HEK293 (cell line): ENCODE data around the gene WDR35.

Source experiments
- CTCF ChIA-PET: fragments of 350-600 bp; formaldehyde crosslinking; extraction: SDS; loops from one replicate; lab custom pipeline; 2021; ENCODE audit warnings: antibody characterized with exemption; lab: Yijun Ruan, JAX
- POLR2A ChIA-PET: fragments of 300-600 bp; formaldehyde crosslinking; extraction: SDS; loops from one replicate; lab custom pipeline; 2020; ENCODE audit warnings: antibody characterized with exemption, inconsistent platforms; lab: Yijun Ruan, JAX
- H3K27ac ChIP-seq: fragments of 200-500 bp; sonication (Bioruptor generic); 2 replicates; pipeline ENCODE4 v1.5.1; 2014; ENCODE audit warnings: low read depth, low read length, control low read depth, inconsistent platforms; ENCODE audit errors: extremely low read depth
- H3K36me3 ChIP-seq, 2 experiments: fragments of 200-500 bp in 1 of 2; sonication (Bioruptor generic) in 1 of 2; 1 replicate in 1 of 2; 2 replicates in 1 of 2; pipeline ENCODE4 v1.5.1; 2014 to 2017; ENCODE audit warnings: inconsistent platforms in 2 of 2, low read length in 2 of 2; ENCODE audit not compliant: control insufficient read depth in 2 of 2, insufficient read depth in 1 of 2
- H3K4me1 ChIP-seq: fragments of 200-500 bp; sonication (Bioruptor generic); 2 replicates; pipeline ENCODE4 v1.5.1; 2014; ENCODE audit warnings: mild to moderate bottlenecking, low read length, inconsistent platforms; ENCODE audit not compliant: control insufficient read depth, insufficient read depth
- H3K4me3 ChIP-seq: 2 replicates; pipeline ENCODE4 v1.5.1; 2011; ENCODE audit warnings: low read depth, mild to moderate bottlenecking, control low read depth, low read length, moderate library complexity
- H3K9me3 ChIP-seq: fragments of 200-500 bp; sonication (Bioruptor generic); 2 replicates; pipeline ENCODE4 v1.5.1; 2014; ENCODE audit warnings: low read depth, low read length, inconsistent platforms; ENCODE audit not compliant: control insufficient read depth, insufficient read depth
- GLI4 ChIP-seq: fragments of 450-650 bp; formaldehyde crosslinking; IDR thresholded peaks from 2 replicates; pipeline ENCODE4 v1.5.1; 2016; ENCODE audit warnings: missing biosample characterization, missing genetic modification characterization
- HOXD13 ChIP-seq: sonication (generic); formaldehyde crosslinking; IDR thresholded peaks from 2 replicates; pipeline ENCODE4 v1.8.0; 2022; ENCODE audit warnings: missing genetic modification reagents, borderline replicate concordance
- MEIS1 ChIP-seq: sonication (generic); formaldehyde crosslinking; IDR thresholded peaks from 2 replicates; pipeline ENCODE4 v1.8.1; 2022; ENCODE audit warnings: missing genetic modification reagents, mild to moderate bottlenecking, borderline replicate concordance
- MZF1 ChIP-seq: fragments of 450-650 bp; formaldehyde crosslinking; IDR thresholded peaks from 2 replicates; pipeline ENCODE4 v1.5.1; 2017; ENCODE audit warnings: missing biosample characterization, missing genetic modification characterization, borderline replicate concordance
- RBAK ChIP-seq: fragments of 450-650 bp; formaldehyde crosslinking; IDR thresholded peaks from 2 replicates; pipeline ENCODE4 v1.5.1; 2016; ENCODE audit warnings: missing biosample characterization, missing genetic modification characterization
- REPIN1 ChIP-seq: fragments of 450-650 bp; formaldehyde crosslinking; IDR thresholded peaks from 2 replicates; pipeline ENCODE4 v1.5.1; 2017; ENCODE audit warnings: missing biosample characterization, missing genetic modification characterization, low read depth
- SCRT2 ChIP-seq: fragments of 450-650 bp; formaldehyde crosslinking; IDR thresholded peaks from 2 replicates; pipeline ENCODE4 v1.5.1; 2016; ENCODE audit warnings: missing biosample characterization, missing genetic modification characterization
- SETDB1 ChIP-seq: IDR thresholded peaks from one replicate; pipeline ENCODE4 v1.6.1; 2017; ENCODE audit warnings: mild to moderate bottlenecking, low read length, moderate library complexity, mixed read lengths; ENCODE audit not compliant: insufficient read length
- TCF7L2 ChIP-seq: IDR thresholded peaks from 2 replicates; pipeline ENCODE4 v1.6.1; 2011; ENCODE audit warnings: low read depth, mild to moderate bottlenecking, inconsistent platforms, low read length, moderate library complexity, borderline replicate concordance
- ZEB2 ChIP-seq: fragments of 450-650 bp; formaldehyde crosslinking; IDR thresholded peaks from 2 replicates; pipeline ENCODE4 v1.5.1; 2016; ENCODE audit warnings: missing biosample characterization, missing genetic modification characterization
- ZFP3 ChIP-seq: fragments of 450-650 bp; formaldehyde crosslinking; IDR thresholded peaks from 2 replicates; pipeline ENCODE4 v1.5.1; 2016; ENCODE audit warnings: low read depth, missing biosample characterization, missing genetic modification characterization
- ZNF16 ChIP-seq: fragments of 450-650 bp; formaldehyde crosslinking; IDR thresholded peaks from 2 replicates; pipeline ENCODE4 v1.5.1; 2016; ENCODE audit warnings: low read depth, missing biosample characterization, missing genetic modification characterization
- ZNF221 ChIP-seq: fragments of 450-650 bp; formaldehyde crosslinking; IDR thresholded peaks from 2 replicates; pipeline ENCODE4 v1.5.1; 2017; ENCODE audit warnings: missing biosample characterization, missing genetic modification characterization, borderline replicate concordance
- ZNF223 ChIP-seq: fragments of 450-650 bp; formaldehyde crosslinking; IDR thresholded peaks from 2 replicates; pipeline ENCODE4 v1.5.1; 2016; ENCODE audit warnings: missing biosample characterization, missing genetic modification characterization
- ZNF335 ChIP-seq: fragments of 450-650 bp; formaldehyde crosslinking; conservative IDR thresholded peaks from 2 replicates; pipeline ENCODE4 v1.5.1; 2016; ENCODE audit warnings: missing biosample characterization, missing genetic modification characterization
- ZNF354C ChIP-seq: fragments of 450-650 bp; formaldehyde crosslinking; IDR thresholded peaks from 2 replicates; pipeline ENCODE4 v1.5.1; 2016; ENCODE audit warnings: missing biosample characterization, missing genetic modification characterization, low read depth, borderline replicate concordance
- ZNF555 ChIP-seq: fragments of 450-650 bp; formaldehyde crosslinking; conservative IDR thresholded peaks from 2 replicates; pipeline ENCODE4 v1.5.1; 2017; ENCODE audit warnings: missing biosample characterization, mild to moderate bottlenecking, missing genetic modification characterization, inconsistent platforms
- ZNF560 ChIP-seq: fragments of 450-650 bp; formaldehyde crosslinking; IDR thresholded peaks from 2 replicates; pipeline ENCODE4 v1.5.1; 2017; ENCODE audit warnings: missing biosample characterization, missing genetic modification characterization, borderline replicate concordance
- ZNF677 ChIP-seq: fragments of 450-650 bp; IDR thresholded peaks from 2 replicates; pipeline ENCODE4 v1.5.0; 2018; ENCODE audit warnings: missing biosample characterization, mild to moderate bottlenecking, missing genetic modification characterization, moderate library complexity
- ZNF701 ChIP-seq: fragments of 450-650 bp; formaldehyde crosslinking; IDR thresholded peaks from 2 replicates; pipeline ENCODE4 v1.5.1; 2016; ENCODE audit warnings: missing biosample characterization, missing genetic modification characterization
- TF ChIP-seq, protein P1 (sequence below): fragments of 450-650 bp; formaldehyde crosslinking; IDR thresholded peaks from 2 replicates; pipeline ENCODE4 v1.5.1; 2016; ENCODE audit warnings: missing biosample characterization, missing genetic modification characterization
- TF ChIP-seq, protein P2 (sequence below): fragments of 450-650 bp; formaldehyde crosslinking; IDR thresholded peaks from 2 replicates; pipeline ENCODE4; 2016; ENCODE audit warnings: missing biosample characterization, missing genetic modification characterization
- TF ChIP-seq, protein P3 (sequence below): fragments of 450-650 bp; formaldehyde crosslinking; IDR thresholded peaks from 2 replicates; pipeline ENCODE4 v1.5.1; 2016; ENCODE audit warnings: missing biosample characterization, missing genetic modification characterization, low read depth

The WDR35 gene

DNA sequence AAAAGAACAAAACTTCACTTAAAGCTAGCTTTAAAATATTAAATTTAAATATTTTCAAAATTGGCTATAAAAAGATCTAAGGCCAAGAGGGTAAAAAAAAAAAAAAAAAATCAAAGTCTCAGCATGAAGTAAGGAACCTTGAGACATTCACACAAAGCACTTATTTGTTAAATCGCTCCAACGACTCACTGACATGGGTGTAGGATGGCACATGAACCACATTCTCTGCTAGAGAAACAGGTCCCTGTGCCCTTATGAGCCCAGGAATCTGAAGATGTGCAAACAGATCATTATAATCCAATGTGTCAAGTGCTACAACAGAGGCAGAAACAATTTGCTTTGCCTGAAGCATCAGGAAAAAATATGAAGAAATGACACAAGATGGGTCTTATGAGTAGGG is 47.8 kb upstream of the WDR35 start:
- POLR2A ChIA-PET: interaction anchor here (0.7 kb wide), 2 partner anchors 24 to 323 kb away, joined by 3 to 5 read pairs; no protein-coding TSS in a partner anchor
- Histone ChIP-seq H3K4me3 (no peak overlapping the region), H3K4me1 (no peaks in the 10 kb centered on the region; the same call in 1 of the 2 replicates), H3K27ac (no peak overlapping the region), H3K9me3 (no peaks in the 10 kb centered on the region), H3K36me3 (peaks cover 36 to 76% of the 10 kb centered on the region in 2 experiments)
- CTCF ChIA-PET: interaction anchor here (4.2 kb wide), 1 partner anchor 22 kb away, joined by 20 read pairs; no protein-coding TSS in a partner anchor
- TF ChIP-seq MZF1 (tag by site-specific recombination): no peak
- TF ChIP-seq ZNF560 (tag by site-specific recombination): no peak
- TF ChIP-seq REPIN1 (tag by site-specific recombination): no peak
- TF ChIP-seq MEIS1 (CRISPR knock-in tag): no peak
- TF ChIP-seq ZNF335 (tag by site-specific recombination): no peak
- TF ChIP-seq RBAK (tag by site-specific recombination): no peak
- TF ChIP-seq GLI4: no peak
- TF ChIP-seq HOXD13 (CRISPR knock-in tag): no peak
- TF ChIP-seq, protein P1, sequence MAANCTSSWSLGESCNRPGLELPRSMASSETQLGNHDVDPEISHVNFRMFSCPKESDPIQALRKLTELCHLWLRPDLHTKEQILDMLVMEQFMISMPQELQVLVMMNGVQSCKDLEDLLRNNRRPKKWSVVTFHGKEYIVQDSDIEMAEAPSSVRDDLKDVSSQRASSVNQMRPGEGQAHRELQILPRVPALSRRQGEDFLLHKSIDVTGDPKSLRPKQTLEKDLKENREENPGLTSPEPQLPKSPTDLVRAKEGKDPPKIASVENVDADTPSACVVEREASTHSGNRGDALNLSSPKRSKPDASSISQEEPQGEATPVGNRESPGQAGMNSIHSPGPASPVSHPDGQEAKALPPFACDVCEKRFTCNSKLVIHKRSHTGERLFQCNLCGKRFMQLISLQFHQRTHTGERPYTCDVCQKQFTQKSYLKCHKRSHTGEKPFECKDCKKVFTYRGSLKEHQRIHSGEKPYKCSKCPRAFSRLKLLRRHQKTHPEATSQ (tag by site-specific recombination): no peak
- TF ChIP-seq ZNF701: no peak
- no peak for TF ChIP-seq ZNF223 (tag by site-specific recombination)
- TF ChIP-seq ZNF16 (tag by site-specific recombination): no peak
- TF ChIP-seq SETDB1: no peak
- no peak for TF ChIP-seq SCRT2 (tag by site-specific recombination)
- TF ChIP-seq ZNF354C (tag by site-specific recombination): no peak
- TF ChIP-seq TCF7L2: no peak
- TF ChIP-seq, protein P2, sequence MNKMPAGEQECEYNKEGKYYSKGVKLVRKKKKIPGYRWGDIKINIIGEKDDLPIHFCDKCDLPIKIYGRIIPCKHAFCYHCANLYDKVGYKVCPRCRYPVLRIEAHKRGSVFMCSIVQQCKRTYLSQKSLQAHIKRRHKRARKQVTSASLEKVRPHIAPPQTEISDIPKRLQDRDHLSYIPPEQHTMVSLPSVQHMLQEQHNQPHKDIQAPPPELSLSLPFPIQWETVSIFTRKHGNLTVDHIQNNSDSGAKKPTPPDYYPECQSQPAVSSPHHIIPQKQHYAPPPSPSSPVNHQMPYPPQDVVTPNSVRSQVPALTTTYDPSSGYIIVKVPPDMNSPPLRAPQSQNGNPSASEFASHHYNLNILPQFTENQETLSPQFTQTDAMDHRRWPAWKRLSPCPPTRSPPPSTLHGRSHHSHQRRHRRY: no peak
- no peak for TF ChIP-seq ZFP3 (tag by site-specific recombination)

DNA sequence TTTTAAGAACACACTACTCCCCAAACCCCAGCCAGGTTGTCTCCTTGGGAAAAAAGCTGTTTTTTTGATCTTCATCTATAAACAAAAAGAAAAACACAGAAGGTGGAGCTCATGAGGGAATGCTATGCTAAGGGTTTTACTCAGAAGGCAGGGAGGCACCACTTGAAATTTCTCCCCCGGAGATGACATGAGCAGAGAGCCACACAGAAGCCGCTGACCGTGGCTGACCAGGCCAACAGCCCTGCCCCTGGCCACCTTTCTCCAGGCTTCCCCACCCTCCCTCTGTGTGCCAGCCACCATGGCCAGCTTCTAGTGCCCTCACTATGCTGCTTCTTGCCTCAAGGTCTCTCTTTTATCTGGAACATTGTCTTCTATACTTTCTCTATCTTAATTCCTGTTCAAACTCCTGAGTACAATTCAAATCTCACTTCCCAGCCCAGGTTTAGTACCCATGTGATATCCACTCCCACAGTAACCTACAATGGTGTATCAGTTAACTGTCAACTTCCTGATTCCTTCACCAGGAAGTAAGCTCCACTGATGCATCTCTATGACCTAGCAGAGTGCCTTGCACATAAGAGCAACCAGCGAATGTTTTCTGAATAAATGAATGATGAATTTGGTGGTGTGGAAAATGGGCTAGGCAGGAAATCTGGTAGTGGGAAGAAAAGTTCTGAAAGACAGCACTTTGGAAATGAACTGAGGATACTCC is 46.2 kb upstream of the WDR35 start:
- Histone ChIP-seq H3K9me3 (no peaks in the 10 kb centered on the region), H3K4me1 (no peaks in the 10 kb centered on the region; the same call in 1 of the 2 replicates), H3K36me3 (peaks cover 49 to 91% of the 10 kb centered on the region in 2 experiments), H3K27ac (no peak overlapping the region), H3K4me3 (no peak overlapping the region)
- CTCF ChIA-PET: interaction anchor here (0.7 to 4.2 kb wide), 6 partner anchors 8 to 897 kb away, joined by 3 to 20 read pairs (median 4); no protein-coding TSS in a partner anchor
- TF ChIP-seq ZEB2 (tag by site-specific recombination) (no peak), ZNF555 (no peak), ZNF221 (tag by site-specific recombination) (no peak), ZNF677 (no peak)
- TF ChIP-seq, protein P1 (tag by site-specific recombination): no peak
- TF ChIP-seq, protein P3, sequence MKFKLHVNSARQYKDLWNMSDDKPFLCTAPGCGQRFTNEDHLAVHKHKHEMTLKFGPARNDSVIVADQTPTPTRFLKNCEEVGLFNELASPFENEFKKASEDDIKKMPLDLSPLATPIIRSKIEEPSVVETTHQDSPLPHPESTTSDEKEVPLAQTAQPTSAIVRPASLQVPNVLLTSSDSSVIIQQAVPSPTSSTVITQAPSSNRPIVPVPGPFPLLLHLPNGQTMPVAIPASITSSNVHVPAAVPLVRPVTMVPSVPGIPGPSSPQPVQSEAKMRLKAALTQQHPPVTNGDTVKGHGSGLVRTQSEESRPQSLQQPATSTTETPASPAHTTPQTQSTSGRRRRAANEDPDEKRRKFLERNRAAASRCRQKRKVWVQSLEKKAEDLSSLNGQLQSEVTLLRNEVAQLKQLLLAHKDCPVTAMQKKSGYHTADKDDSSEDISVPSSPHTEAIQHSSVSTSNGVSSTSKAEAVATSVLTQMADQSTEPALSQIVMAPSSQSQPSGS (tag by site-specific recombination): no peak
- POLR2A ChIA-PET: no interaction called here
